PFSK-1 (cell line): ENCODE measurements around the gene ANO10.

Source experiments
- POLR2AphosphoS5 ChIP-seq: IDR thresholded peaks from 2 replicates; pipeline ENCODE4 v1.6.1; 2012; ENCODE audit warnings: low read depth, mild to moderate bottlenecking, control low read depth, low read length, moderate library complexity
- TF ChIP-seq, protein P1 (sequence below), 2 experiments: IDR thresholded peaks; 2 replicates each; pipeline versions ENCODE4 v1.6.1 to v1.8.0; 2011 to 2012; ENCODE audit warnings: low read depth in 2 of 2, low read length in 2 of 2, control low read depth in 1 of 2, inconsistent platforms in 1 of 2, mild to moderate bottlenecking in 1 of 2, moderate library complexity in 1 of 2; ENCODE audit not compliant: insufficient read depth in 1 of 2

DNA sequence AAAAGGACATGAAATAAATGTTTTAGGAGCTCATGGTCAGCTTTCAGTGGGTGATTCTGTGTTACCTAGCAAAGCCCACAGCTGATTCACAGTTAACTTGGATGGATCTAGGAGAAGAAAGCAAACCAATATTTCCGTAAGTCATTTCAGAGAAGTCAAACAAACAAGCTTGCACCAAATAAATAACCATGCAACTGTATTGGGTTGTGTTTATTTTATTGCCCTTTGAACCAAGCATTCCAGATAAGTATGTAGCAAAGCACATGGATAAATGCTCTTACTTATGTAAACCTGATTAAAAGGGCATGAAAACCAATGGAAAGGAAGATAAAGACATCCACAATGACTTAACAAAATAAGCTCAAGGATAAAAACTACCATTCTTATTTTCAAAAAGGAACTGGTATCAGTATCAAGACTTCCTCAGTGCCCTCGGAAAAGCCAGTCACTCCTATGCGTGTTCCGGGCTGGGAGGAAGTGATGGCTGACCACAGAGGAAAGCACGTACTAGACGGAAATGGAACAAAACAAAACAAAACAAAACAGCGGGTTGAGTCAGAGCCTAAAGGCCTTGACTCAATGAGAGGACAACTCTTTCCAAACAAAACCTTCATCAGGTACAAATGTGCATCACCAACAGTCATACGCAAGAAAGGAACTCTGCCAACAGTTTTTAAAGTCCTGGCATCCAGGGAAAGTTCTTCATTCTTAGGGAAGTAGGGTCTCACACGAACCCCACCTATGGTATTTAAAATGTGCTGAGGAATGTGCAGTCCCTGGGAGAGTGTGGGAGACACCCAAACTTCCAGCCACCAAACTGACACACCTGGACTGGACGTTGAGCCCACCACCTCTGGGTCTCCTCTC is 232.2 kb downstream of the ANO10 start:
- no peak for TF ChIP-seq POLR2AphosphoS5
- TF ChIP-seq, protein P1, sequence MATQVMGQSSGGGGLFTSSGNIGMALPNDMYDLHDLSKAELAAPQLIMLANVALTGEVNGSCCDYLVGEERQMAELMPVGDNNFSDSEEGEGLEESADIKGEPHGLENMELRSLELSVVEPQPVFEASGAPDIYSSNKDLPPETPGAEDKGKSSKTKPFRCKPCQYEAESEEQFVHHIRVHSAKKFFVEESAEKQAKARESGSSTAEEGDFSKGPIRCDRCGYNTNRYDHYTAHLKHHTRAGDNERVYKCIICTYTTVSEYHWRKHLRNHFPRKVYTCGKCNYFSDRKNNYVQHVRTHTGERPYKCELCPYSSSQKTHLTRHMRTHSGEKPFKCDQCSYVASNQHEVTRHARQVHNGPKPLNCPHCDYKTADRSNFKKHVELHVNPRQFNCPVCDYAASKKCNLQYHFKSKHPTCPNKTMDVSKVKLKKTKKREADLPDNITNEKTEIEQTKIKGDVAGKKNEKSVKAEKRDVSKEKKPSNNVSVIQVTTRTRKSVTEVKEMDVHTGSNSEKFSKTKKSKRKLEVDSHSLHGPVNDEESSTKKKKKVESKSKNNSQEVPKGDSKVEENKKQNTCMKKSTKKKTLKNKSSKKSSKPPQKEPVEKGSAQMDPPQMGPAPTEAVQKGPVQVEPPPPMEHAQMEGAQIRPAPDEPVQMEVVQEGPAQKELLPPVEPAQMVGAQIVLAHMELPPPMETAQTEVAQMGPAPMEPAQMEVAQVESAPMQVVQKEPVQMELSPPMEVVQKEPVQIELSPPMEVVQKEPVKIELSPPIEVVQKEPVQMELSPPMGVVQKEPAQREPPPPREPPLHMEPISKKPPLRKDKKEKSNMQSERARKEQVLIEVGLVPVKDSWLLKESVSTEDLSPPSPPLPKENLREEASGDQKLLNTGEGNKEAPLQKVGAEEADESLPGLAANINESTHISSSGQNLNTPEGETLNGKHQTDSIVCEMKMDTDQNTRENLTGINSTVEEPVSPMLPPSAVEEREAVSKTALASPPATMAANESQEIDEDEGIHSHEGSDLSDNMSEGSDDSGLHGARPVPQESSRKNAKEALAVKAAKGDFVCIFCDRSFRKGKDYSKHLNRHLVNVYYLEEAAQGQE (IDR thresholded peaks at IDR 0.05; ENCODE audit: insufficient read depth in 1 of 2, low read depth in 2 of 2, low read length in 2 of 2): peak in 1 of 2 experiments; percentile 43; a peak in 1 of 4 replicates
